K562 (cell line): ENCODE measurements around the gene NPAS2. TPM values are rescaled to one million over a fixed set of nuclear protein-coding genes. Genes with fewer than 3 reads are reported as not detected.
A peak's percentile ranks its signal among the peaks of the same experiment; 100 is the strongest.

Experiments used
- CHD7 ChIP-seq: fragments of 200-600 bp; sonication (generic); IDR thresholded peaks from one replicate; pipeline ENCODE4 v1.6.1; 2012; ENCODE audit warnings: mild to moderate bottlenecking, low read depth, low read length, inconsistent platforms
- GATAD2B ChIP-seq: fragments of 450-650 bp; IDR thresholded peaks from 2 replicates; pipeline ENCODE4 v1.6.1; 2017; ENCODE audit warnings: mild to moderate bottlenecking, borderline replicate concordance
- GTF2F1 ChIP-seq: IDR thresholded peaks from 2 replicates; pipeline ENCODE4 v1.6.1; 2011; ENCODE audit warnings: low read depth, low read length, improper control_type of control experiment
- HNRNPL ChIP-seq: fragments of 200-400 bp; formaldehyde crosslinking; IDR thresholded peaks from 2 replicates; pipeline ENCODE4 v1.6.1; 2017; ENCODE audit warnings: low read depth, mild to moderate bottlenecking, low read length
- MAFG ChIP-seq: fragments of 450-650 bp; conservative IDR thresholded peaks from 2 replicates; pipeline ENCODE4 v1.6.1; 2016; ENCODE audit warnings: missing genetic modification characterization, missing compliant biosample characterization
- MXI1 ChIP-seq: IDR thresholded peaks from 2 replicates; pipeline ENCODE4 v1.6.1; 2011; ENCODE audit warnings: low read depth, mild to moderate bottlenecking, improper control_type of control experiment, low read length
- NFIX ChIP-seq: fragments of 250-450 bp; sonication (Bioruptor Pico); IDR thresholded peaks from 2 replicates; pipeline ENCODE4 v1.4.0; 2020; ENCODE audit warnings: low read depth, mild to moderate bottlenecking, moderate library complexity
- RAD21 ChIP-seq, 2 experiments: fragments of 250-450 bp in 1 of 2; fragments of 450-650 bp in 1 of 2; sonication (Bioruptor Pico) in 1 of 2; formaldehyde crosslinking in 1 of 2; IDR thresholded peaks in 1 of 2; conservative IDR thresholded peaks in 1 of 2; 2 replicates each; pipeline versions ENCODE4 v1.4.0 to v1.8.0; 2020 to 2022; ENCODE audit warnings: mild to moderate bottlenecking in 2 of 2, moderate library complexity in 1 of 2
- ZNF212 ChIP-seq: fragments of 450-650 bp; formaldehyde crosslinking; IDR thresholded peaks from 2 replicates; pipeline ENCODE4 v1.4.0; 2020; ENCODE audit warnings: mild to moderate bottlenecking
- ZNF316 ChIP-seq: fragments of 450-650 bp; IDR thresholded peaks from 2 replicates; pipeline ENCODE4 v1.6.1; 2016
- polyA plus RNA-seq, 8 experiments: library from polyadenylated mRNA; depleted of rRNA in 4 of 8; stranded (reverse) in 5 of 8; unstranded in 3 of 8; fragments of >200 nt; fragmentation: Nextera tagmentation in 2 of 8; fragmentation: Illumina TruSeq in 1 of 8; extraction: Ambion mirVana in 2 of 8; extraction: Trizol in 1 of 8; gene quantifications; 2 replicates each; pipeline versions ENCODE4 v1.2.1 to v1.2.3, GENCODE V29; 2011 to 2014; ENCODE audit warnings: inconsistent platforms in 1 of 8, missing spikeins in 1 of 8
- total RNA-seq, 7 experiments: library from RNA; depleted of rRNA in 6 of 7; stranded (reverse); fragments of >200 nt in 6 of 7; fragmentation: Illumina TruSeq in 2 of 7; extraction: Trizol in 2 of 7; gene quantifications; 2 replicates each; pipeline versions ENCODE4 v1.2.1 to v1.2.3, GENCODE V29; 2011 to 2021; ENCODE audit warnings: low replicate concordance in 1 of 7

The NPAS2 gene
- total and polyA plus RNA-seq, 9 of the 15 experiments (the other 6 are each of a cell fraction or from before 2014, with no cell fraction given) = 0.06 to 0.29 (median 0.07) TPM; not detected in 5

- TF ChIP-seq RAD21 (CRISPR knock-in tag; conservative IDR thresholded peaks at IDR 0.05 in 1 of 2, IDR thresholded peaks at IDR 0.05 in 1 of 2) = no peak
- no peak for TF ChIP-seq ZNF212
- TF ChIP-seq MAFG (tag) = peak; percentile 62
- TF ChIP-seq MXI1 = no peak
- no peak for TF ChIP-seq NFIX (CRISPR knock-in tag)
- peak; percentile 87 for TF ChIP-seq ZNF316
- TF ChIP-seq HNRNPL = no peak
- TF ChIP-seq GATAD2B = no peak
- TF ChIP-seq CHD7 = no peak
- TF ChIP-seq GTF2F1 = no peak
- TF ChIP-seq, all 486 proteins: peak for 7
Observed at GRCh38 chr2:101012054-101012705, 192.2 kb downstream of the NPAS2 start (continued).
